H9 (cell line): ENCODE results near the gene SATB1. TPM values are rescaled to one million over a fixed set of nuclear protein-coding genes. Genes with fewer than 3 reads are reported as not detected.

Source experiments
- DNase-seq: peaks from one replicate; pipeline ENCODE4 v3.0.0-alpha.2; 2017
- H2AFZ ChIP-seq: one replicate; pipeline ENCODE4 v1.6.1; 2013; ENCODE audit warnings: mild to moderate bottlenecking, low read length, control low read depth, moderate library complexity
- H2AK5ac ChIP-seq: 2 replicates; pipeline ENCODE4 v1.6.1; 2013; ENCODE audit warnings: low read length, control low read depth, mixed read lengths; ENCODE audit not compliant: insufficient read length
- H2BK120ac ChIP-seq: one replicate; pipeline ENCODE4 v1.6.1; 2013; ENCODE audit warnings: low read depth, mild to moderate bottlenecking, low read length, control low read depth, inconsistent platforms; ENCODE audit not compliant: poor library complexity, severe bottlenecking
- H2BK12ac ChIP-seq: 2 replicates; pipeline ENCODE4 v1.6.1; 2013; ENCODE audit warnings: low read length, control low read depth, mixed read lengths, low read depth; ENCODE audit not compliant: insufficient read length
- H2BK15ac ChIP-seq: 2 replicates; pipeline ENCODE4 v1.6.1; 2013; ENCODE audit warnings: low read depth, low read length, control low read depth
- H2BK20ac ChIP-seq: one replicate; pipeline ENCODE4 v1.6.1; 2013; ENCODE audit warnings: low read depth, mild to moderate bottlenecking, low read length, control low read depth, inconsistent platforms; ENCODE audit not compliant: poor library complexity, severe bottlenecking
- H2BK5ac ChIP-seq: 2 replicates; pipeline ENCODE4 v1.6.1; 2013; ENCODE audit warnings: low read length, control low read depth, mixed read lengths; ENCODE audit not compliant: insufficient read length
- H3K14ac ChIP-seq: 2 replicates; pipeline ENCODE4 v1.6.1; 2013; ENCODE audit warnings: low read length, control low read depth; ENCODE audit not compliant: insufficient read depth
- H3K18ac ChIP-seq: 2 replicates; pipeline ENCODE4 v1.6.1; 2013; ENCODE audit warnings: low read depth, mild to moderate bottlenecking, mixed read lengths, low read length, control low read depth; ENCODE audit not compliant: insufficient read length
- H3K23ac ChIP-seq: 2 replicates; pipeline ENCODE4 v1.6.1; 2013; ENCODE audit warnings: low read length, control low read depth, mixed read lengths, low read depth; ENCODE audit not compliant: insufficient read length
- H3K23me2 ChIP-seq: 2 replicates; pipeline ENCODE4 v1.6.1; 2013; ENCODE audit warnings: low read depth, mild to moderate bottlenecking, mixed read lengths, low read length, control low read depth; ENCODE audit not compliant: insufficient read length, poor library complexity, severe bottlenecking
- H3K27ac ChIP-seq: 2 replicates; pipeline ENCODE4 v1.5.1; 2013; ENCODE audit warnings: low read length, control low read depth, mixed read lengths, low read depth; ENCODE audit not compliant: insufficient read length
- H3K27me3 ChIP-seq: 2 replicates; pipeline ENCODE4 v1.6.1; 2013; ENCODE audit warnings: low read length, control low read depth, inconsistent platforms; ENCODE audit not compliant: insufficient read depth
- H3K4ac ChIP-seq: 2 replicates; pipeline ENCODE4 v1.6.1; 2013; ENCODE audit warnings: low read depth, mild to moderate bottlenecking, control low read depth, inconsistent platforms, low read length, moderate library complexity
- H3K4me1 ChIP-seq: 2 replicates; pipeline ENCODE4 v1.6.1; 2013; ENCODE audit warnings: low read length, control low read depth, inconsistent platforms; ENCODE audit not compliant: insufficient read depth
- H3K4me2 ChIP-seq: 2 replicates; pipeline ENCODE4 v1.6.1; 2013; ENCODE audit warnings: low read length, control low read depth, mixed read lengths; ENCODE audit not compliant: insufficient read length, insufficient read depth
- H3K56ac ChIP-seq: 2 replicates; pipeline ENCODE4 v1.6.1; 2013; ENCODE audit warnings: low read depth, mild to moderate bottlenecking, mixed read lengths, low read length, control low read depth; ENCODE audit not compliant: insufficient read length
- H3K79me1 ChIP-seq: 2 replicates; pipeline ENCODE4 v1.6.1; 2013; ENCODE audit warnings: low read depth, mild to moderate bottlenecking, moderate library complexity, low read length, control low read depth, inconsistent platforms; ENCODE audit not compliant: insufficient read depth, poor library complexity, severe bottlenecking
- H3K79me2 ChIP-seq: 2 replicates; pipeline ENCODE4 v1.6.1; 2013; ENCODE audit warnings: low read length, control low read depth, inconsistent platforms; ENCODE audit not compliant: insufficient read depth
- H3K9ac ChIP-seq: 2 replicates; pipeline ENCODE4 v1.6.1; 2013; ENCODE audit warnings: low read length, control low read depth, mixed read lengths; ENCODE audit not compliant: insufficient read length; ENCODE audit errors: extremely low read depth
- H3K9me3 ChIP-seq: one replicate; pipeline ENCODE4 v1.6.1; 2013; ENCODE audit warnings: low read depth, low read length, inconsistent platforms; ENCODE audit not compliant: control insufficient read depth
- H3T11ph ChIP-seq: one replicate; pipeline ENCODE4 v1.6.1; 2013; ENCODE audit warnings: mild to moderate bottlenecking, low read length, control low read depth, inconsistent platforms
- H4K20me1 ChIP-seq: one replicate; pipeline ENCODE4 v1.6.1; 2013; ENCODE audit not compliant: control insufficient read depth, insufficient read length, insufficient read depth
- H4K5ac ChIP-seq: 2 replicates; pipeline ENCODE4 v1.6.1; 2013; ENCODE audit warnings: low read depth, mild to moderate bottlenecking, mixed read lengths, low read length, control low read depth; ENCODE audit not compliant: insufficient read length
- H4K8ac ChIP-seq: replicated peaks from 2 replicates; pipeline ENCODE4 v1.6.1; 2013; ENCODE audit warnings: low read length, control low read depth, mixed read lengths, low read depth; ENCODE audit not compliant: insufficient read length
- H4K91ac ChIP-seq: 2 replicates; pipeline ENCODE4 v1.6.1; 2013; ENCODE audit warnings: low read depth, mild to moderate bottlenecking, moderate library complexity, mixed read lengths, low read length, control low read depth; ENCODE audit not compliant: insufficient read length
- H3K27ac Mint-ChIP-seq, 3 experiments: 2 replicates in 2 of 3; 3 replicates in 1 of 3; pipeline ENCODE4 v1.8.0; 2020 to 2021; ENCODE audit warnings: mixed read lengths in 3 of 3, mild to moderate bottlenecking in 1 of 3, moderate library complexity in 1 of 3
- H3K27me3 Mint-ChIP-seq: 2 replicates; pipeline ENCODE4 v1.8.0; 2021; ENCODE audit warnings: low read depth, mild to moderate bottlenecking, moderate library complexity, mixed read lengths
- H3K36me3 Mint-ChIP-seq, 3 experiments: 2 replicates in 2 of 3; 3 replicates in 1 of 3; pipeline ENCODE4 v1.8.0; 2020 to 2021; ENCODE audit warnings: low read depth in 3 of 3, mixed read lengths in 3 of 3; ENCODE audit not compliant: insufficient read depth in 1 of 3
- H3K4me1 Mint-ChIP-seq, 2 experiments: 2 replicates each; pipeline ENCODE4 v1.8.0; 2020; ENCODE audit warnings: mixed read lengths in 2 of 2
- H3K4me3 Mint-ChIP-seq, 2 experiments: 2 replicates in 1 of 2; 3 replicates in 1 of 2; pipeline ENCODE4 v1.8.0; 2020 to 2021; ENCODE audit warnings: mild to moderate bottlenecking in 2 of 2, mixed read lengths in 2 of 2, moderate library complexity in 1 of 2
- H3K9me3 Mint-ChIP-seq, 2 experiments: 2 replicates in 1 of 2; 3 replicates in 1 of 2; pipeline ENCODE4 v1.8.0; 2020; ENCODE audit warnings: mild to moderate bottlenecking in 2 of 2, mixed read lengths in 2 of 2, moderate library complexity in 1 of 2
- CTCF ChIP-seq: fragments of 200-600 bp; sonication (generic); conservative IDR thresholded peaks from 3 replicates; pipeline ENCODE4 v1.8.0; 2021; ENCODE audit warnings: antibody characterized with exemption, mild to moderate bottlenecking
- WGBS: extraction: QIAGEN DNeasy Blood & Tissue Kit; methylation state at CpG from one replicate; pipeline ENCODE4 v1.1.7; 2013; ENCODE audit warnings: missing lambda C conversion rate, low lambda C conversion rate, mixed read lengths; ENCODE audit not compliant: insufficient read length; ENCODE audit errors: extremely low coverage; 5-methylcytosine and 5-hydroxymethylcytosine counted together
- total RNA-seq: library from RNA; stranded (reverse); gene quantifications from 2 replicates; pipeline ENCODE4 v1.2.1, GENCODE V29; 2021

Gene SATB1
- total RNA-seq, 1 experiment from 2014 or later = 30.7 TPM

DNA sequence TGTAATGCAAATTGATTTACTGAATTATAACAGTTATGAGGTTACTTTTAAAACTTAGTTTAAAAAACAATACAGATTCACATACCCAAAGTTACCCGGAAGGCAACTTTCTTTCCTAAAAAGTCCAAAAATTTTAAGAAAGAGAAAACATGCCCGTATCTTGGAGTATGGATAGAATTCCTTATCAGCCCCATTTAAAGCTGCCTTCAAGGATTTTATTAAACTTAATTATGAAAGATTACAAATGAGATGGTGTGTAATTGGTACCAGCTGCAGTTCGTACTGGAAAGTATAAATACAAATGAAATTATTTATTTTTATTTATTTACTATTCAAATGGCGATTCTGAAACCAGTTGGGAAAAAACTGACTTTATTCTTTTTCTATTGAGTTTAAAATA lies 39.4 kb downstream of the SATB1 start:
- peaks cover 0 to 10% (median 0%) of the 10 kb centered on the region in 3 experiments; a peak in 2 of 7 replicates for H3K36me3 Mint-ChIP-seq
- Histone ChIP-seq H3K4me2 (no peak overlapping the region), H2BK12ac (no peak overlapping the region), H2BK15ac (no peak overlapping the region), H3K9me3 (no peaks in the 10 kb centered on the region), H3K4ac (no peak overlapping the region), H3K18ac (no peak overlapping the region), H4K5ac (no peak overlapping the region), H3K27me3 (no peaks in the 10 kb centered on the region), H2AK5ac (no peak overlapping the region), H3K9ac (no peak overlapping the region), H4K20me1 (no peaks in the 10 kb centered on the region), H4K8ac (no peak overlapping the region), H2BK120ac (no peak overlapping the region), H3K4me1 (no peaks in the 10 kb centered on the region), H3K23ac (no peak overlapping the region), H3K79me2 (no peaks in the 10 kb centered on the region), H3T11ph (no peak overlapping the region), H3K79me1 (no peaks in the 10 kb centered on the region), H4K91ac (no peak overlapping the region), H2BK20ac (no peak overlapping the region), H3K23me2 (no peaks in the 10 kb centered on the region), H3K27ac (no peak overlapping the region), H2AFZ (no peak overlapping the region), H2BK5ac (no peak overlapping the region), H3K56ac (no peak overlapping the region), H3K14ac (no peak overlapping the region)
- no peaks in the 10 kb centered on the region for H3K9me3 Mint-ChIP-seq
- no CpG with 5 or more reads among the region's 4 CpGs for whole genome bisulfite sequencing
- H3K4me3 Mint-ChIP-seq = no peak overlapping the region
- no peak for DNase-seq
- H3K4me1 Mint-ChIP-seq = peaks cover 2 to 20% of the 10 kb centered on the region in 2 experiments; a peak in 3 of 4 replicates
- no peak for TF ChIP-seq CTCF
- no peaks in the 10 kb centered on the region for H3K27me3 Mint-ChIP-seq
- no peak overlapping the region for H3K27ac Mint-ChIP-seq
